ENCODE measurements around the gene GUCY1A2.

- TF ChIP-seq CTCF (IDR thresholded peaks at IDR 0.05) (no peak), POLR2A (IDR thresholded peaks at IDR 0.05) (no peak)
These were observed 247.7 kb downstream of the GUCY1A2 start for GRCh38 chr11:106770489-106771085.

All from body of pancreas (tissue), 4 donors.